Effector memory CD8-positive, alpha-beta T cell (primary cell): ENCODE measurements around the gene PLPP2.

Experiments
- ATAC-seq: fragments of 150-1000 bp; cut with Tn5 transposase; replicated peaks from 2 replicates; pipeline ENCODE4 v1.10.0; 2021; ENCODE audit warnings: mild to moderate bottlenecking, moderate library complexity
- DNase-seq, 3 experiments: peaks; one replicate each; pipeline ENCODE4 v3.0.0; 2021
- H3K27ac Mint-ChIP-seq, 2 donors: one replicate each; pipeline ENCODE4 v1.8.0; 2022; ENCODE audit warnings: mild to moderate bottlenecking in 2 of 2, mixed read lengths in 2 of 2, moderate library complexity in 2 of 2
- H3K27me3 Mint-ChIP-seq, 2 donors: one replicate each; pipeline ENCODE4 v1.8.0; 2022; ENCODE audit warnings: mixed read lengths in 2 of 2
- H3K36me3 Mint-ChIP-seq: one replicate; pipeline ENCODE4 v1.8.0; 2022; ENCODE audit warnings: mild to moderate bottlenecking, moderate library complexity, mixed read lengths; ENCODE audit not compliant: insufficient read depth
- H3K4me1 Mint-ChIP-seq, 2 donors: one replicate each; pipeline ENCODE4 v1.8.0; 2022; ENCODE audit warnings: low read depth in 2 of 2, mixed read lengths in 2 of 2
- H3K4me3 Mint-ChIP-seq, 2 donors: one replicate each; pipeline ENCODE4 v1.8.0; 2022; ENCODE audit warnings: mild to moderate bottlenecking in 2 of 2, mixed read lengths in 2 of 2, moderate library complexity in 2 of 2
- H3K9me3 Mint-ChIP-seq, 2 donors: one replicate each; pipeline ENCODE4 v1.8.0; 2022; ENCODE audit warnings: mixed read lengths in 2 of 2
- total RNA-seq, 9 experiments: gene quantifications; one replicate each; lab custom pipeline; 2026; lab: John Stamatoyannopoulos, UW

PLPP2 gene
- total RNA-seq = 0.49 to 4.0 (median 1.5) reads per million in 9 experiments

DNA sequence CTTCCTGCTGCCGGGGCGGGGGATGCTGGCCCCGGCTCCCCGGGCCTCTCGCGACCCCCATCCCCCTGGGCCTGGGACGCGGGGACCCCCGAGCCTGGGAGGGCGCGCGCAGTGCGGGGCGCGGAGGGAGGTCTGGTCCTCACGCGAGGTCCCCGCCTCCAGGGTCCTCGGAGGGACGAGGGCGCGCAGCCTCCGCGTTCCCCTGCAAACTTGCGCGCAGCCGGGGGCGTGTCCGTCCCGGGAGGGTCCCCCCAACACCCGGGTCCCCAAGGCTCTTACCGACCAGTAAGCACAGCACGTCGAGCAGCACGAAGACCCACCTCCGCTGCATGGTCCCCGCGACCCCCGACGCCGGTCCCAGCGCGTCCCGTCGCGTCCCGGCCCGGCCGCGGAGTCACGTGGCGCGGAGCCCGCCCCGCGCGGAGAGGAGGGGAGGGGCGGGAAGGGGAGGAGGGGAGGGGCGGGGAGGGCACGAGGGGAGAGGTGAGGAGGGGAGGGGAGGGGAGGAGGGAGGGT lies at the start of gene PLPP2:
PLPP2 (minus strand) TSS at position 398 of the 516 bp plus-strand sequence; CDS start at position 331, 67 bp downstream.
- Mint-ChIP-seq H3K4me1 (peaks cover 5 to 13% of the 10 kb centered on the region in 2 donors), H3K27ac (peak within 1 kb of the TSS in 1 of 2 donors; percentile 89), H3K27me3 (peaks cover 53 to 77% of the 10 kb centered on the region in 2 donors), H3K9me3 (no peaks in the 10 kb centered on the region), H3K36me3 (peaks cover 11% of the 10 kb centered on the region), H3K4me3 (peak within 1 kb of the TSS; percentile 57 to 70)
- DNase-seq (no peak), ATAC-seq (no peak)

DNA sequence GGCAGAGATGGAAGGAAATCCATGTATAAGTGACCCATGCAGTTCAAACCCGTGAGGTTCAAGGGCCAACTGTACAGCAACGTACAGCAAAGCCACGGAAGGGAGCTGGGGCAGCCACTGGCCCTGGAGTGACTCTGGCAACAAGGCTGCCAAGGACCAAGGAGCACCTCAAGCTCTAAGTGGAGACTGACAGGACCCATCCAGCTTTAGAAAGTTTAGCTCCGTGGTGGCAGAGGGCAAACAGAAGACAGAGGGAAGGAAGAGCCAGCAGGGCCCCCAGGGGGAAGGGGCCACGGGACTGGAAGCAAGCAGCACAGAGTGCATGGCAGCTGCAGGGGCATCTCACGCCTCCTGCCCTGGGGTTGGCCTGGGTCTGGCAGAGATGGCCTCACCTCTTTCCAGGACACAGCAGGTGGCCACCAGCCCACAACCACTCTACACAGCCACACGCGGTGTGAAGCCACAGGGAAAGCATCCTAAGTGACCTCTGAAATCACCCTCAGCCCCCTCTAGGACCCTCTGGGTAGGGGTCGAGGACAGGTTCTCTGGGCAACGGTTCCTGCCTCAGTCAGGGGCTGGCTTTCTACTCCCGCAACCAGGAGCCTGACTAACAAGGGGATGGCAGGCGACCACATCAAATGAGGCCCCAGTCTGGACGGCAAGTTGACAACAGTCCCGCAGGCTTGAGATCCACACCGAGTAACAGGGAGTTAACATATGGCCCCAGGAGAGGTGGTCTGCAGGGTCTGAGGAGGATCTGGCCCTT lies 49.6 kb upstream of the PLPP2 start:
- Mint-ChIP-seq H3K4me1 (peaks cover 54 to 55% of the 10 kb centered on the region in 2 donors), H3K4me3 (peak overlapping the region in 1 of 2 donors; percentile 44), H3K36me3 (peaks cover 24% of the 10 kb centered on the region), H3K27me3 (peaks cover 0 to 9% of the 10 kb centered on the region in 2 donors), H3K9me3 (no peaks in the 10 kb centered on the region), H3K27ac (peak overlapping the region in 1 of 2 donors; percentile 83)
- DNase-seq (no peak), ATAC-seq (no peak)

DNA sequence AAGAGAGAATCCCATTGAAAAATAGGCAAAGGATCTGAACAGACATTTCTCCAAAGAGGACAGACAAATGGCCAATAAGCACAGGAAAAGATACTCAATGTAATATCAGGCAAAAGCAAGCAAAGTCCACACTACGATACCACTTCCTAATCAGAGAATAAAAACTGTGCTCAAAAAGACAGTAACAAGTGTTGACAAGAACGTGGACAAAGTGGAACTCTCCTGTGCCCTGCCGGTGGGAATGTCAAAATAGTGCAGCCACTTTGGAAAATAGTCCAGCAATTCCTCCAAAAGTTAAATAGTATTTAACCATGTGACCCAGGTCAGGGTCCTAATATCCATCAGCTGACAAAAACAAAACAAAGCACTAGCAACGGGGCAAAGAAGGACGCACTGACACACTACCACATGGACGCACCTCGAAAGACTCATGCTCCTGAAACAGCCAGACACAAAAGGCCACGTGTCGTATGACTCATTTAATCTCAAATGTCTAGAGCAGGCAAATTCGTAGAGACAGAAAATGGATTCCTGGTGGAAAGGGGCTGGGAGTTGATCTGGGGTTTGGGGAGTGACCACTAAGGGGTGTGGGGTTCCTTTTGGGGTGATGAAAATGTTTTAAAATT lies 48.2 kb upstream of the PLPP2 start:
- H3K9me3 Mint-ChIP-seq = no peaks in the 10 kb centered on the region
- no peaks in the 10 kb centered on the region for H3K27me3 Mint-ChIP-seq
- no peak for DNase-seq
- H3K36me3 Mint-ChIP-seq = peaks cover 16% of the 10 kb centered on the region
- H3K27ac Mint-ChIP-seq = no peak overlapping the region
- ATAC-seq = no peak
- peaks cover 48 to 54% of the 10 kb centered on the region in 2 donors for H3K4me1 Mint-ChIP-seq
- H3K4me3 Mint-ChIP-seq = no peak overlapping the region

DNA sequence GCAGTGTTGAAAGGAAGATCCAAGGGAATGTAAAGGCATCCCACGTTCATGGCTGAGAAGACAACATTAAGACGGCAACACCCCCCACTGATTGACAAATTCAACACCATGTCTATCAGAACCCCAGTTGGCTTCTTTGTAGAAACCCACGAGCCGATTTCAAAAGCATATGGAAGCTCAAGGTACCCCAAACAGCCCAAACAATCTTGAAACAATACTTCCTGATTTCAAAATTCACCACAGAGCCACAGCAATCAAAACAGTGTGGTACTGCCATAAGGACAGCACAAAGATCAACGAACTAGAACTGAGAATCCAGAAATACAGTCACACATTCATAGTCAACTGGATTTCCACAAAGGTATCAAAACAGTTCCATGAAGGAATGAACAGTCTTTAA lies 47.2 kb upstream of the PLPP2 start:
- DNase-seq = no peak
- peaks cover 17% of the 10 kb centered on the region for H3K36me3 Mint-ChIP-seq
- H3K27me3 Mint-ChIP-seq = no peaks in the 10 kb centered on the region
- H3K4me3 Mint-ChIP-seq = no peak overlapping the region
- no peaks in the 10 kb centered on the region for H3K9me3 Mint-ChIP-seq
- H3K4me1 Mint-ChIP-seq = peaks cover 43 to 49% of the 10 kb centered on the region in 2 donors
- no peak for ATAC-seq
- peak overlapping the region in 1 of 2 donors; percentile 19 for H3K27ac Mint-ChIP-seq

DNA sequence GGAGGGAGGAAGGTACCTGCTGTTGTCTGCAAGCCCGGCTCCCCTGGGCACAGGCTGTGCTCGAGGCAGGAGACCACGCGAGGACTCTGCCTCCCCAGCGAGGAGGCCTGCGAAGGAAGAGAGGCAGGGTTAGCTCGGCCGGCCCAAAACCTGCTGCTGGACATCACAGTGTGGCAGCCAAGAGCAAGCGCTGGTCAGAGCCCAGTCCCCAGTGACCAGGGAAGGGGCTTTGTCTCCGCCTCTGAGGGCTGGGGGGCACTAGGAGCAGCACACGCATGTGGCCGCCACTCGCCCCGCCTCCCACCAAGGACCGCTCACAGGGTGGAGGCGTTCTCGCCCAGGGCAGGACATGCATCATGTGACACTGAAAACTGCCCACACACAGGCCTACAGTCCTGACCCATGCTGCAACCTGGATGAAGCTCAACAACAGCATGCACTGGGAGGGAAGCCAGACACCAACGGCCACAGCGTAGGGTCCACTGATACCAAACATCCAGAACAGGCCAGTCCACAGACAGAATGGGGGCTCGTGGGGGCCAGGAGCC lies 44.9 kb upstream of the PLPP2 start:
- Mint-ChIP-seq H3K36me3 (peaks cover 18% of the 10 kb centered on the region), H3K4me3 (no peak overlapping the region), H3K27ac (no peak overlapping the region), H3K4me1 (peaks cover 31% of the 10 kb centered on the region in 2 donors), H3K27me3 (no peaks in the 10 kb centered on the region), H3K9me3 (no peaks in the 10 kb centered on the region)
- ATAC-seq = no peak
- DNase-seq = no peak

DNA sequence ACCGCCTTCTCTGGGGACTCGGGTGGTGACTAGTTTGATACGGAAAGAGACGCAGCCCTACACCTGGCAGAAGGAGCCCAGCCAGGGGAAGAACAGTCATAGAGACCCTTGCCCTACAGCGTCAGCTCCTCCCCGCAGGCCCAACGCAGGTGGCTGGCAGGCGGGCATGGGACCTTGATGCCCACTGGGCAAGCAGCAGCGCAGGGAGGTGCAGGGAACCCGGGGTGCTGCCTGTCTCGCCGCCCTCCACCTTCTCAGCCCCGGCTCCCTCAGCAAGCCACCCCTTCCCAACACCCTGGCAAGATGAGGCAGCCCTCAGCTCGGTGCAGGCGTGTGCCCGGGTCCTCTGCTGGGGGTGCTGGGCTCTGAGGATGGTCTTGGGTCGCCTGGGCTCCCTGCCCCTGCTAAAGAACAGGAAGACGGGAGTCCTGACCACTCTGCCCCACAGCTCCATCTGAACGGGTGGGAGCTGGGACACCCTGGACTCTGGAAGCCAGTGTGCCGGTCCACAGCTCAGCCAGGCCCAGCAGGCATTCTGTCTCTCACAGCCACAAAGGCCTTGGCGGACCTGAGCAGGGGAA lies 44.4 kb upstream of the PLPP2 start:
- Mint-ChIP-seq H3K9me3 (peaks cover 0 to 2% of the 10 kb centered on the region in 2 donors), H3K27ac (no peak overlapping the region), H3K36me3 (peaks cover 23% of the 10 kb centered on the region), H3K27me3 (no peaks in the 10 kb centered on the region), H3K4me1 (peaks cover 27% of the 10 kb centered on the region in 2 donors), H3K4me3 (no peak overlapping the region)
- no peak for ATAC-seq
- no peak for DNase-seq

DNA sequence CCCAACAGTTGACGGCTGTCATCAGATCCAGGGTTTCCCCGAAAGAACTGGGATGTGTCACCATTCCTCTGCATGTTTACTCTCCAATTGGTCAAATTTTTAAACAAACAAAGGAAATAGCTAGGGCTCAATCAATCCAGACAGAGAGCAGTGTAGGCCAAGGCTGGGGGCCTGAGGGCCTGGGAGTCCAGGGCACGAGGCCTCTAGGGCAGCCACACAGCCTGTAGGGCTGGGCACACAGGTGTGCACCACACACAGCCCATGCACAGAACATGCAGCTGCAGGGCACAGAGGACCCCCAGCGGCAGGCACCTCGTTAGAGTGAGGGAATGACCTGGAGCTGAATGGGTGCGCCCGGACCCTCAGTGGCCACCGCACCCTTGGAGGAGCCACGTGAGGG lies 43.9 kb upstream of the PLPP2 start:
- ATAC-seq (no peak), DNase-seq (no peak)
- Mint-ChIP-seq H3K4me3 (no peak overlapping the region), H3K36me3 (peaks cover 25% of the 10 kb centered on the region), H3K27ac (no peak overlapping the region), H3K4me1 (peaks cover 22 to 24% of the 10 kb centered on the region in 2 donors), H3K27me3 (no peaks in the 10 kb centered on the region), H3K9me3 (peaks cover 0 to 2% of the 10 kb centered on the region in 2 donors)

DNA sequence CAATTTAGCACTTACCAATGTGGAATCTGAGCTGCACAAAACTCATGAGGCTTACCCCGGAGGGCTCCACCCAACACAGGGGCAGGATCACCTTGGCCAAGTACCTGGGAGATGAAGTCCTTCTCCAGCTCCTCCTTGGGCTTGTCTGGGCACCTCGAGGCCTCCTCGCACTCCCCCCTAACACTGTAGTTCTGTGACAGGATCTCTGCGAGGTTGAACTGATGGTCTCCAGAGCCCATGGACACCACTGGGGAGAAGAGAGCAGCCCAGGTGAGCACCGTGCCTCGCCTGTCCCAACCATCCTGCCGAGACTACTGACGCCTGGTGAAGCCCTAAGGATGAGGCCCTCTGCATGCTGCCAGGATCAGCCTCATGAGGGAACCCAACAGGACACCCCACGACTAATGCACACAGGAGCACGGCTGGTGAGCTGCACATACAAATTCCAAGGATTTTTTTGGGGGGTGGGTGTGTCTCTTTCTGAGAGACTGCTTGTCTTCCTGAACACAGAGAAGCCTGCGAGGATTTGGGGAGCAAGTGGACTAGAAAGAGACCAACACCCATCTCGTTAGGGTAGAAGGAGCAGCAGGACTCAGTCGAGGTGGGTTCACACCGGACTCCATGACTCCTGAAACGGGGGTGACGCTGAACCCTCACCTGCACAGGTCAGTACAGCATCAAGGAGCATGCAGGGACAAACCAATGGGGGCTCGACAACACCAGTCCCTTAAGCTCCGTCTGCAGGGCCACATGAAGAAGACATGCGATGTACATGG lies 43.3 kb upstream of the PLPP2 start:
- DNase-seq (no peak), ATAC-seq (no peak)
- peaks cover 27% of the 10 kb centered on the region for H3K36me3 Mint-ChIP-seq
- H3K27ac Mint-ChIP-seq = no peak overlapping the region
- no peak overlapping the region for H3K4me3 Mint-ChIP-seq
- peaks cover 18 to 22% of the 10 kb centered on the region in 2 donors for H3K4me1 Mint-ChIP-seq
- no peaks in the 10 kb centered on the region for H3K27me3 Mint-ChIP-seq
- peaks cover 0 to 2% of the 10 kb centered on the region in 2 donors for H3K9me3 Mint-ChIP-seq

DNA sequence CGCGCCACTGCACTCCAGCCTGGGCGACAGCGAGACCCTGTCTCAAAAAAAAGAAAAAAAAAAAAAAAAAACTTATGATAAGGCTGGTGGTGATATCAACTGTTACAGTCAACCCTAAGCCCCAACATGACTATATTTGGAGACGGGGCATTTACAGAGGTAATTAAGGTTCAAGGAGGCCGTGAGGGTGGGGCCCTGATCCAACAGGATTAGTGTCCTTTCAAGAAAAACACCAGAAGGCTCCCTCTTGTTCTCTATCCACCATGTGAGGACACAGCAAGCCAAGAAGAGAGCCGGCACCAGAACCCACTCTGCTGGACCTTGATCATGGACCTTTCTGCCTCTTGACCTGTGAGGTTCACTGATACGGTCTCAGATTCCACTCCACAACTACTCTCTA lies 39.3 kb upstream of the PLPP2 start:
- H3K27ac Mint-ChIP-seq = no peak overlapping the region
- H3K4me1 Mint-ChIP-seq = peaks cover 0 to 7% of the 10 kb centered on the region in 2 donors
- no peak overlapping the region for H3K4me3 Mint-ChIP-seq
- H3K9me3 Mint-ChIP-seq = peaks cover 0 to 4% of the 10 kb centered on the region in 2 donors
- DNase-seq = no peak
- no peak for ATAC-seq
- peaks cover 37% of the 10 kb centered on the region for H3K36me3 Mint-ChIP-seq
- H3K27me3 Mint-ChIP-seq = no peaks in the 10 kb centered on the region

DNA sequence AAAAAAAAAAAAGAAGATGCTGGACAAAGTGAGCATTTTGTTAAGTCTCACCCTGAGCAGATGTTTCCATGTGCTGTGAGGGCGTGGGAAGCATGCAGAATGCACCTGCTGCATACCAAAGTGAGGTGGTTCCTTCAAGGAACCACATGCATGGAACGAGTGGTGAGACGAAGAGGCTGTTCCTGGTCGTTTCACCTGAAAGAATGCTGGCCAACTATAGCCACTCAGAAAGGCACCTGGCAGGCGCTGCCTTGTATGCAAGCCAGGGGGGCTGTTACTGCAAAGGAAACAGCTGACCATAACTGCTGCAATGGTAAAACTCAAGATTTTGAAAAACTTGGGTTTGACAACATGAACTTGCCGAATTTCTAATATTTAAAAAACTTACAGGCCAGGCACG lies 38.7 kb upstream of the PLPP2 start:
- H3K27me3 Mint-ChIP-seq = no peaks in the 10 kb centered on the region
- H3K4me3 Mint-ChIP-seq = no peak overlapping the region
- H3K27ac Mint-ChIP-seq = no peak overlapping the region
- H3K4me1 Mint-ChIP-seq = peaks cover 0 to 3% of the 10 kb centered on the region in 2 donors
- ATAC-seq (no peak), DNase-seq (no peak)
- peaks cover 0 to 4% of the 10 kb centered on the region in 2 donors for H3K9me3 Mint-ChIP-seq
- H3K36me3 Mint-ChIP-seq = peaks cover 37% of the 10 kb centered on the region

DNA sequence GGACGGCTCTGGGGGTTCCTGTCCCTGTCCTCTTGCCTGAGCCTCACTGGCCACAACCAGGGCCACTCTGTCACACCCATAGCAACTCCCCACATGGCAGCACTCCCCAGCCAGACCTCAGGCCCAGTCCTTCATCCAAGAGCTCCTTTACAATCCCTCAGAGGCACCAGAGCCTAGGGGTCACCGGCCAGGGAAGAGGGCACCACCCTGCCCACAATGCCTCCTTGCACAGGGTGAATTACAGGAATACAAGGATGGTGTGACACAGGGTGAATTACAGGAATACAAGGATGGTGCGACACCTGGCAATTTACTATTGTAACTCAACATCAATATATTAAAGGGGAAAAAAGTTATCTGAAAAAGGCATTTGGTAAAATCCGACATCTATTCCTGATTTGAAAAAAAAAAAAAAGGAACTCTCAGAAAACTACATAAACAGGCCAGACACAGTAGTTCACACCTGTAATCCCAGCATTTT lies 36.9 kb upstream of the PLPP2 start:
- Mint-ChIP-seq H3K36me3 (peaks cover 30% of the 10 kb centered on the region), H3K4me3 (no peak overlapping the region), H3K9me3 (peaks cover 0 to 4% of the 10 kb centered on the region in 2 donors), H3K27ac (no peak overlapping the region), H3K4me1 (no peaks in the 10 kb centered on the region), H3K27me3 (no peaks in the 10 kb centered on the region)
- ATAC-seq (no peak), DNase-seq (no peak)

DNA sequence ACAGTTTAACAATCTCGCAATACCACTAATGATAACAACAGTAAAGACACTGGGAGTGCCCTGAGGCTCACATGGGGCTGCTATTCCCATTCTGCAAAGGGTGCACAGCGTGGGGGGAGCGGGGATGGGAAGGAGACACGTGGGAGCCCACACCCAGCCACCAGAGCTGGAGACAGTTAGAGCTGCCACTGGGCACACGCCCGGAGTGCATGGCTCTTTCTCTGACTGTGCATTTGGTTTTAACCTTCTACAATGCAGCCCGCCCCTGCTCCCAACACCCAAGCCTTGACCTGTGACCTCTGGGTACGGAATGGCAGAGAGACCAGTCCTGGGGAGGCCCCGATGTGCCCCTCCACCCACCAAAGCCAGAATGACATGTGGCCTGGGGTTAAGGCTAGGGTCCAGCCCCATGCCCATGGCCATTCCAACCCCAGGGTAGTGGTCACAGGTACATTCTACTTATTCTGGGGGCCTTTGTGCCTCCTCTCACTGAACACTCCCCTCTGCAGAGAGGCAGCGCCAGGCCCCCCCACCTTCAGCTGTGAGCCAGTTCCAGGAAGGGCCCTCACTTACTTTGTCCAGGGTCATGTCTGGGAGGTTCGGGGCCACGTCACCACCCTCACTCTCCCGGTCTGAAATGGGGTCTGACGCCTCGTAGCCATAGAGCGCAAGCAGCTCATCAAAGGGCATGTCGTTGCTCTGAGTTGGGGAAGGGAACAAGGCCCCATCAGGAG lies 36.3 kb upstream of the PLPP2 start:
- peaks cover 30% of the 10 kb centered on the region for H3K36me3 Mint-ChIP-seq
- H3K9me3 Mint-ChIP-seq = peaks cover 0 to 4% of the 10 kb centered on the region in 2 donors
- no peaks in the 10 kb centered on the region for H3K27me3 Mint-ChIP-seq
- no peak overlapping the region for H3K27ac Mint-ChIP-seq
- ATAC-seq (no peak), DNase-seq (no peak)
- no peak overlapping the region for H3K4me3 Mint-ChIP-seq
- no peaks in the 10 kb centered on the region for H3K4me1 Mint-ChIP-seq
